Measurements from ENCODE around the gene RPS17.
"Not testable (repeated sequence)": the region's sequence is repeated elsewhere in the genome, so short reads cannot be mapped to it uniquely, and the experiment has no call there.

Gene RPS17

GRCh38 chr15:82505842-82506241 is 34.4 kb downstream of the RPS17 start:
- not testable (repeated sequence) for DNase-seq

GRCh38 chr15:82504074-82504473 is 36.2 kb downstream of the RPS17 start:
- not testable (repeated sequence) for DNase-seq

DNA sequence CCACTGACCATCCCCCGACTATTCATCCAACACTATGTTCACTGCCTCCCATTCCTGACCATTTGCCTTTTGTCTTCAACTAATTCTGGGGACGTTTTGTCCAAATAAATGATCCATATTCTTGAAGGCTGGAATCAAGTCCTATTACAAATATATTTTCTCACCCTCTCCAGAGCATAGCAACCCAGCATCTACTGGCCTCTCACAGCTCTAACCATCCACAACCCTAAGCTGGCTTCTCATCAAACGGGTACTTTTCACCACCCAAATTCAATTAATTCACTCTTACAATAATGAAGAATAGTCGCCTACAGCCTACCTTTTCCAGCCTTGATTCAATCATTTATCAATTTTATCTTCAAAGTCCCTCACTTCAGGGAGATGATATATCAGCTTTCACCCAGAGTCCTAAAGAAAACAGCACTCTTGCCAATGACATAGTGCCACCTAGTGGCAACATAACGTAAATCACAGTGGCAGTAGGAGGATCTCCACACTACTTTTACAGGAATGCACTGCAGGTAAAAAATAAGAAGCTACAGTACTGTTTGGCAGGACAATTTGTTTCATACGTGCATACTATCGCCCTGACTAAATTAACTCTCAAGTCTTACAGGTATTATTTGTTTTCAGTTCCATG is 37.4 kb downstream of the RPS17 start:
- peak in 1 of 2 donors; percentile 57 for DNase-seq

DNA sequence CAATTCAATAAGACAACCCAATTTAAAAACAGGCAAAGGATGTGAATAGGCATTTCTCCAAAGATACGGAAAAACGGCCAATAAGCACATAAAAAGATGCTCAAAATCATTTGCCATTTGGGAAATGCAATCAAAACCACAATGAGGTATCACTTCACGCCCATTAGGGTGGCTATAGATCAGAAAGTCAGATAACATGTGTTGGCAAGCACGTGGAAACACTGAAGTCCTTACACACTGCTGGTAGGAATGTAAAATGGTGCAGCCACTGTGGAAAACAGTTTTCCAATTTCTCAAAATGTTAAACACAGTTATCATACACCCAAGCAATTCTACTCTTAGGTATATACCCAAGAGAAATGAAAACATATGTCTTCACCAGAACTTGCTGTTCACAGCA is 39.5 kb downstream of the RPS17 start:
- DNase-seq, result not testable (repeated sequence)

GRCh38 chr15:82497978-82498377 is 42.3 kb downstream of the RPS17 start:
- not testable (repeated sequence) for DNase-seq

DNA sequence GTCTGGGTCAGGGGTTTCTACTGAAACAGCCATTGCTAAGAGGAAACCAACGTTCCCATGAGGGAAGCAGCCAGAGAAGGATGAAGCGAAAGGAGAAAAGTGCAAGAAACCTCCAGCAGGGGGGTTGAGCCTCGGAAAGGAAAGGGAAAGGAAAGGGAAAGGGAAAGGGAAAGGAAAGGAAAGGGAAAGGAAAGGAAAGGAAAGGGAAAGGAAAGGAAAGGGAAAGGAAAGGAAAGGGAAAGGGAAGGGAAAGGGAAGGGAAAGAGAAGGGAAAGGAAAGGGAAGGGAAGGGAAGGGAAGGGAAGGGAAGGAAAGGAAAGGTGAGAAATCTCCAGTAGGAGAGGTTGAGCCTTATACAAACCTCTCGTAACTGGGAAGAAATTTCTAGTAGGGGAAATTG is 52.0 kb downstream of the RPS17 start:
- DNase-seq, result not testable (repeated sequence)

DNA sequence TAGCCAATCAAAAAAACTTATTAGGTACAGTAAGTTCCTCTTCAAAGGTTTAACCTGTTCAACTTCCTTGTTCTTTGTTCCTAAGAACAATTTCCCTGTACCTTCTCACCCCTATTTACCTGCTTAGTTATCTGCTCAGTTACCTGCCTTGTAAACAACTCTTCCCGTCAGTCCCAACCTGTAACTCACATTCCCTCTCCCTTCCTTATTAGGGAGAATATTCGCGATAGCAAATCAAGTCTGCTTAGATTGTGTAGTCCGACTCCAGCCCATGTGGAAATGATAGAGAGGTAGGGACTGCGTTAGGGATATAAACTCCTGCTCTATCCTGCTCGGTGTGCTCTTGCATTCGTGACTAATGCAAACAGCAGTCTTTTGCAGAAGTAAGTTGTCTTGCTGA is 53.2 kb downstream of the RPS17 start:
- DNase-seq, result not testable (repeated sequence)
